Fibroblast of peridontal ligament (primary cell): ENCODE results near the gene MAPK1.
"Not testable (repeated sequence)": the region's sequence is repeated elsewhere in the genome, so short reads cannot be mapped to it uniquely, and the experiment has no call there.

Source experiments
- DNase-seq: peaks from one replicate; pipeline ENCODE4 v3.0.0-alpha.2; 2010; ENCODE audit errors: extremely low read depth

The MAPK1 gene

DNA sequence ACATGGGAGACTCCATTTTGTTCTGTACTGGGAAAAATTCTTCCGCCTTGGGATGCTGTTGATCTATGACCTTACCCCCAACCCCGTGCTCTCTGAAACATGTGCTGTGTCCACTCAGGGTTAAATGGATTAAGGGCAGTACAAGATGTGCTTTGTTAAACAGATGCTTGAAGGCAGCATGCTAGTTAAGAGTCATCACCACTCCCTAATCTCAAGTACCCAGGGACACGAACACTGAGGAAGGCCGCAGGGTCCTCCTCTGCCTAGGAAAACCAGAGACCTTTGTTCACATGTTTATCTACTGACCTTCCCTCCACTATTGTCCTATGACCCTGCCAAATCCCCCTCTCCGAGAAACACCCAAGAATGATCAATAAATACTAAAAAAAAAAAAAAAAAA lies 19.4 kb downstream of the MAPK1 start:
- not testable (repeated sequence) for DNase-seq

DNA sequence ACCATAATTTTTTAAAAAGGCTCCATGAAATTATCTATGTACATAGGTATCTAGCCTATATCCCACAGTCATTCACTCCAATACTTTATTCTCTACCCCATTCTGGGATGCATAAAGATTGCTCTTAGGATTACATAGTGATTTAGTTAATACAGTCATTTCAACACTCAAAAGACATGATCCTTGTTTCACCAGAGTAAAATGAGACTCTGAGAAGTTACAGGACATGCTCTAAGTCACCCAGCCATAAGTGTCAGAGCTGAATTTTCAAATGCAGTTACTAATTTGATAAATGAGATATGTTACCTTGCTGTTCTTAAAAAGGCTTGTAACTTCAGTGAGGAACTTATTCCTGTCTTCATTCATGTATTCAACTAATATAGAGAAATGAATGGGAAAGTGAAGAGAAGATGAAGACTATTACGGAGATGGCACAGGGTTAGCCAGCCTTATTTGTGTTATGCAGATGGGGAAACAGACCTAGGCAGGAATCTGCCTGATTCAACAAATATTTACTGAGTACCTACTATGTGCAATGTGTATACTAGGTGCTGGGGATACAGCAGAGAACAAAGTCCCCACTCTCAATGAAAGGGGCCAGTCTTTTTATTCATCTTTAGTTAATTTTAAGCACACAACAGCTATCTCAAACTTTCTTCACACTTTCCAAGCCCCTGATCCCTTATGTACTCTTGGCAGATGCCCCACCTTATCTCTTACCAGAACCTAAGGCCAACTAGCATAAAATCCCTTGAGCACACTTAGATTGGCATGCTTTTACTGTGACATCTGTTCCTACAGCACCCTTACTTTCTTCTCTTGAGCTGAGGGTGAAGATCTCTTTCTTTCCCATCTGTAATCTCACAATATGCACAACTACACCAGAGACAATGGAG lies 21.6 kb downstream of the MAPK1 start:
- no peak for DNase-seq

DNA sequence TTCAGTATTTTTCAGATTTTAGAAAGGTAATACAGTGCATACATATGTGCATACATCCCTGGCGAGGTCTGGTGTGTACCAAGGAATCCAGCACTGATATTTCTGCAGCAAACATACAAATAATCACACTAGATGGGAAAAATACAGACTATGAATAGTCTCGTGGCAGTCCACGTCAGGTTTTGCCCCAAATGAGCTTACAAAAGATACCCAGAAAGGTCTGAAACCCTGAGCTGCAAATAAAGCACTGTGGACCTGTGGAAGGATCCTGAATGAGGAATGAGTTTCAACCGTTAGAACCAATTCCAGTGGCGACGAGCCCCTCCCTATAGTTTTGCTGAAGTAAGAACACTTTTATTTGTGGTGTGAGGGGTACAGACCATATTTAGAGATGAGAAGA lies 24.5 kb downstream of the MAPK1 start:
- no peak for DNase-seq

DNA sequence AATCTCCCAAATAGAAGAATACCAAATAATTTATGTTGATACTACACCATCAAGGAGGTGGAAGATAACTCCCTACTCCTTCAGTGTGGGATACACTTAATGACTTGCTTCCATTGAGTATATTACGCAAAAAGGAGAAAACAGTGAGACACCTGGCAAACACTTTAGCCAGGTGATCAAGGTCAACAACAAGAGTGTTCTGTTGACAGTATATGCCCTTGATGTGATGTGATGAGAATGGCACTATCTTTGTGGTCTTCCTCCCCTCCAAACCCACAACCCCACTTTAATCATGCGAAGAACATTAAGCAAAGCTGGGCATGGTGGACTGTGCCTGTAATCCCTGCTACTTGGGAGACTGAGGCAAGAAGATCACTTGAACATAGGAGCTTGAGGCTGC lies 26.0 kb downstream of the MAPK1 start:
- DNase-seq: no peak

DNA sequence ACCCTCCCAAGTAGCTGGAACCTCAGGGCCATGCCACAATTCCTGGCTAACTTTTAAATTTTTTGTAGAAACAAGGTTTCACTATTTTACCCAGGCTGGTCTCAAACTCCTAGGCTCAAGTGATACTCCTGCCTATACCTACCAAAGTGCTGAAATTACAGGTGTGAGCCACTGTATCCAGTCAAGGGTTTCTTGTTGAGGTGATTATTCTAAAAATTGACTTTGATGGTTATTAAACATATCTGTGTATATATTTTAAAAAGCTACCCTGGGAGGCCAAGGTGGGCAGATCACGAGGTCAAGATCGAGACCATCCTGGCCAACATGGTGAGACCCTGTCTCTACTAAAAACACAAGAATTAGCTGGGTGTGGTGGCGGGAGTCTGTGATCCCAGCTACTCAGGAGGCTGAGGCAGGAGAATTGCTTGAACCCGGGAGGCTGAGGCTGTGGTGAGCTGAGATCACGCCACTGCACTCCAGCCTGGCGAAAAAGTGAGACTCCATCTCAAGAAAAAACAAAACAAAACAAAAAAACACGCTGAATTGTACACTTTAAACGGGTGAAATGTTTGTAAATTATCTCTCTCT lies 27.1 kb downstream of the MAPK1 start:
- DNase-seq: no peak

DNA sequence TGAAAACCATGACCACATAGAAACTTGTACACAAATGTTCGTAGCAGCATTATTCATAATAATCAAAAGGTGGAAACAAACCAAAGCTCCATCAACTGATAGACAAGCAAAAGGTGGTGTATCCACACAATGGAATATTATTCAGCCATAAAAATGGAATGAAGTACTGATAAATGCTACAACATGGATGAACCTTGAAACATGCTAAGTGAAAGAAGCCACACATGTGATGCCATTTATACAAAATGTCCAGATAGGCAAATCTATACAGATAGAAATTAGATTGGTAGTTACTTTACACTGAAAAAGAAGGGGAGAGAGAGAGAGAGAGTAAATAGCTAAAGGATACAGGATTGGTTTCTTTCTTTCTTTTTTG lies 27.7 kb downstream of the MAPK1 start:
- no peak for DNase-seq

DNA sequence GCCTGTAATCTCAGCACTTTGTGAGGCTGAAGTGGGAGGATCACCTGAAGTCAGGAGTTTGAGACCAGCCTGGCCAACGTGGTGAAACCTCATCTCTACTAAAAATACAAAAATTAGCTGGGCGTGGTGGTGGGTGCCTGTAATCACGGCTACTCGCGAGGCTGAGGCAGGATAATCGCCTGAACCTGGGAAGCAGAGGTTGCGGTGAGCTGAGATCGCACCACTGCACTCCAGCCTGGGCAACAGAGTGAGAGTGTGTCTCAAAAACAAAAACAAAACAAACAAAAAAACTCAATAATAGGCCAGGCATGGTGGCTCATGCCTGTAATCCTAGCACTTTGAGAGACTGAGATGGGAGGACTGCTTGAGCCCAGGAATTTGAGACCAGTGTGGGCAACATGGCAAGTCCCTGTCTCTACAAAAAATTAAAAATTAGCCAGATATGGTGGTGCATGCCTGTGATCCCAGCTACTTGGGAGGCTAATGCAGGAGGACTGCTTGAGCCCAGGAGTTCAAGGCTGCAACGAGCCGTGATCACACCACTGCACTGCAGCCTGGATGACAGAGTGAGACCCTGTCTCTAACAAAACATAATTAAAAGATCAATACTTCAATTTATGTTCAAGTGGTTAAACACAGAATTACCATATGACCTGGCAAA lies 28.2 kb downstream of the MAPK1 start:
- DNase-seq: not testable (repeated sequence)

DNA sequence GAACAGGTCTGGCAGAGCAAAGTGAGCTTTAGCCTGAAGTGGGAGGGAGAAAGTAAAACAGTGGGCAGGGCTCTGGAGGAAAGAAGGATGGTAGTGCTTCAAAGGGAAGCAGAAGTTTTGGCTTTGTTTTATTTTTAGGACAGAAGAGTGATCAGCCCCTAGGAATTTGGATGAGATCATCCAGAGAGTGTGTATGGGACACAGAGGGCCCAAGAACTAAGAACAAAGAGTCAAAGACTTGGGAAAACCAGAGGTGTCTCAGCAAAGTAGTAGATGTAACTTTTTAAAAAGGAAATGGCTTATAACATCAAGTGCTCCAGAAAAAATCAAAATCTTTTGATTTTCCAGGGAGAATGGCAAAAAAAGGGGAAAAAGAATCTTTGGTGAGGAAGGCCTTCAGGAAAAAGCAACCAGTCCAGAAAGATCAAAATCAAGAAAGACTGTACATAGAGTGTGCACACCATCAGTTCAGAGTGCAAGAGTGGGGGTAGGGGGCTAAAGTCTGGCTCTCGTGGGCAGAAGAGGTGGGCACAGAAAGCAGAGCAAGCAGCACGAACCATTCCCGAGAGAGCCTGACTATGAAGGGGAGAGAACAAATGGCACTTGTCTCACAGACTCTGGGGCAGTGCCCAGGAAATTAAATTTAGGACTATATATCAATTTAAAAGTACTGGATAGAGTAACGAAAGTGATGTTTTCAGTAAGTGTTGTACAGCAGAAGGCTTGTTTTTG lies 30.0 kb downstream of the MAPK1 start:
- DNase-seq: peak; percentile 86

DNA sequence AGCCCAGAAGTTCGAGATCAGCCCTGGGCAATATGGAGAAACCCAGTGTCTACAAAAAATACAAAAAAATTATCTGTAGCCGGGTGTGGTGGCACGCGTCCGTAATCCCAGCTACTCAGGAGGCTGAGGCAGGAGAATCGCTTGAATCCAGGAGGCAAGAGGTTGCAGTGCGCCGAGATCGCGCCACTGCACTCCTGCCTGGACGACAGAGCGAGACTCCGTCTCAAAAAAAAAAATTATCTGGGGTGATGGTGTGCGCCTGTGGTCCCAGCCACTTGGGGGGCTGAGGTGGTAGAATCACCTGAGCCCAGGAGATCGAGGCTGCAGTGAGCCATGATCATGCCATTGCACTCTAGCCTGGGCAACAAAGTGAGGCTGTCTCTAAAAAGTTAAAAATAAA lies 31.0 kb downstream of the MAPK1 start:
- not testable (repeated sequence) for DNase-seq

DNA sequence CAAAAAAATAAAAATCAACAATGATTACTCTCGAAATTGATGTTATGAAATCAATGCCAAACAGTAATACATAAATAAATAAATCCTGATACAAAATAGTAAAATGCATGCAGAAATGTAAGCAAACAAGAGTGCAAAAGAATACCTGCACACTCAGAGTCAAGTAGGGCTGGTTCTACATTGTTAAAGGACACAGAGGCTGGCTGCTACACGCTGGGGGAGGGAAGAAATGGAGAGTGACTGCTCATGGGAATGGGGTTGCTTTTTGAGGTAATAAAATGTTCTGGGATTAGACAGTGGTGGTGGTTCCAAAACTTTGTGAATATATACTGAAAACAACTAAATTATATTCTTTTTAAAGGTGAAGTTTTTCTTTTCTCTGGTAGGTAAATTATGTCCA lies 32.1 kb downstream of the MAPK1 start:
- no peak for DNase-seq

DNA sequence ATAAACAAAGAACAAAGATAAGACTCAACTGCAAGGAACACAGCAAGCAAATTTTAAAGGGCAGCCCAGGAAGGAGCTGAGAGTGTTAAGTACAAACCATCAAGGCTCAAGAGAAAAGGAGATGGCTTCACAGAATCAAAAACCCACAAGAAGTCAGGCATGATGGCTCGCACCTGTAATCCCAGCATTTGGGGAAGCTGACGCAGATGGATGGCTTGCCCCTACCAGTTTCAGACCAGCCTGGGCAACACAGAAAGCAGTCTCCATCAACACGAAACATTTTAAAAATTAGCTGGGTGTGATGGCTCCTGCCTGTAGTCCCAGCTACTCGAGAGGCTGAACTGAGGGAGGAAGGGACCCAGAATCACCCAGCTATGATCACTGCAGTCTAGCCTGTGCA lies 32.6 kb downstream of the MAPK1 start:
- DNase-seq: no peak

DNA sequence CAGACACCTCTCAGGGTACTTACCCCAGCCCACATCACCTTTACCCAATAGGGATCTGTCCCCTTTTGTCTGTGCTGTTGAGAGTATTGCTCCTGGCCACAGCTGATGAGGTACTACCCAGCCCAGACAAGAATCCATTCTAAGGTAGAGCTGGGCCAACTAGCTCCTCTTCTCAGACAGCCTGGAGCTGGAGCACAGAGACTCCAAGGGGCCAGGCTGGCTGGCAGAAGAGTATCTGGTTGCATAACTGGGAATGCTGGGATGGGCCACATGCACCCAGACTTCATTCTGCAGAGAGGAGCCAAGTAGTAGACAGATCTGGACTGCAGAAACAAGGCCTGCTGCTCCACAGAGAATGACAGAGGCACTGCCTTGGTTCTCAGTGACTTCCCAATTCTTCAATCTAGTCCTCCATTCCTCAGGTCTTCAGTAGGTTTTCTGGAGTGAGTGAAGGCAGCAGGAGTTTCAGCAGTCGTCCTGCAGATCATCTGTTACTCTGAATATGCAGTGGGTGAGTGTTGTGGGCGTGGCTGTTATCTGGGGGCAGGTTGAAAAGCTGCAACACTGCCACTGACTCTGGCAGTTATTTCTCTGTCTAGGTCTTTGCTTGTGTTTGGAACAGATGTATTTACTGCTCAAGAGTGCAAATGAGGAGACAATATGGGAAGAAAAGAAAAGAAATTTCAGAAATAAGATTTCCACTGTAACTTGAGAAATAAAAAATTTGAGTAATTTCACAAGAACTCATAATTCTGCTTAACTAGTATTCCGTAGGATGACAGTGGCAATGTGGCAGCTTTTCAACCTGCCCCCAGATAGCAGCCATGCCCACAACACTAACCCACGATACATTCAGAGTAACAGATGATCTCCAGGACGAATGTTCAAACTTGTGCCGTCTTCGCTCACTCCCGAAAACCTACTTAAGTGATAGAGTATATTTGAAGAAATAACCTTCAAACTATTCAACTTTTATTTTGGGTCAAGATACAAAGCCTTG lies 34.9 kb downstream of the MAPK1 start:
- peak; percentile 29 for DNase-seq

DNA sequence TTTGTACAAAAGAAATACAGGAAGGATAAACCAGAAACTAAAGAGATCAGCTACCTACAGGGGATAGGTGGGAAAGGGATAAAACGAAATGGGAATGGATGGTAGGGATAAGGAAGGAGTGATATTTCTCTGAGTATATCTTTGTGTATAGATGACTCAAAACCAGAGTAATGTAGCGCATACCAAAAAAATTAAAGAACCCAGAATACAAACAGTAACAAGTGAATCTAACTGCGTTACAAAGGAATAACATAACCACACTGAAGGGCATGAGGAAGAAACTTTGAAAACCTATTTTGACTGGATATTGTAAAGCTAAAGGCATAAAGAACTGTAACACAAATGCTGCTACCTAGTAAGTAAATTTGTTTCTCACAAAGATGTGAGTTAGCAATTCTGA lies 37.9 kb downstream of the MAPK1 start:
- DNase-seq: peak; percentile 45

DNA sequence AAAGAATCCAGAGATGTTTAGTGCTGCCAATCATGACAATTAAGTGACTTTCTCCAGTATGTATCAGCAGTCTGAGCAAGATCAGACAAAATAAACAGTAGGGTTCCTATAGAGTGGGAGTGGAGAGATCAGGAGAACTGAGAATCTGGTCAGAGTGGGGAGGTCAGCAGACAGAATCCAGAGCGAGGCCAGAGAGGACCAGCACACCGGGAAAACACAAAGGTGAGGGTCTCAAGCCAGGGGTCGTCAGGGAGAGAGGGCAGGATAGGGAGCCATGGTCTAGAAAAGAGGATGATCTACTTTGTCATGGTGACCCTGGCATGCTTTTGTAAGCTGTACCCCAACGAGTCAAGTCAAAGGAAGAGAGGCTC lies 39.2 kb downstream of the MAPK1 start:
- DNase-seq: no peak

DNA sequence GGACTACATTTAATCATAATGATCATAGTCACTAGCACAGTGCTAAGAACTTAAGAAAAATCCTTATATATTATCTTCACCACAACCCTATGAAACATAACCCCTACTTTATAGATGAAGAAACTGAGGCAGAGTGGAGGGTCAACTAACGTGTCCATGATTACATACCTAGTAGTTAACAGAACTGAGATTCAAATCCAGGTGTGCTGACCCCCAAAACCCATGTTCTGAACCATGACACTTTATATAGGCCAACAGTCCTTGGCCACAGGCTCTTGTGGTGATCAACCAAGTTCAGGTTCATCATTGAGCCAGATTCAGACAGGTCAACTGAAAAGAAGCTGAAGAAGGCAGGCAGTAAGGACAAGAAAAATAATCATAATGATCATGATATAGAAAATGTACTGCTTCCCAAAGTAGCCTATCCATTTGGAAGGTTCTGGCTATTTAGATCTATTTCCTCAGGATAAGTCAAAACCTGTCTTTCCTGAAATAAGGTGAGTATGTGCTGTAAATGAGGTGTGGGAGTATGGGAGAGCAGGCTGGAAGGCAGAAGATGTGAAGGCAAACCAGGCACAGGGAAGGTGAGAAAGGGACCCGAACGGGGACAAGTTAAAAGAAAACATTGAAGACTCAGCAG lies 39.7 kb downstream of the MAPK1 start:
- no peak for DNase-seq

DNA sequence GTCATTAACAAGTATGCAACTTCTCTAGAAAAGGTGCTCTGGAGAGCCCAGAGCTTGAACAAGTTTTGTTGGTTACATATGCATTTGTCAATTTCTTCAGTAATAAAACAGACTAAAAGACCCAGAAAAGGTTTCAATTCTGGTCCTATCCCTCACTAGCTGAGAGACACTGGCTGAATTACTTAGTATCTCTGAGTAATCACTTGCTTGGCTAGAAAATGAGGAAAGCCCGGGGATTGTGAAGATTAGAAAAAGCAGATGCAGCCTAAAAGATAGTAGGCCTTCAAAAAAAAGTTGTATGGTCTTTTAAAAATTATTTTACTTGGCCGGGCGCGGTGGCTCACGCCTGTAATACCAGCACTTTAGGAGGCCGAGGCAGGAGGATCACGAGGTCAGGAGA lies 41.2 kb downstream of the MAPK1 start:
- DNase-seq: no peak

DNA sequence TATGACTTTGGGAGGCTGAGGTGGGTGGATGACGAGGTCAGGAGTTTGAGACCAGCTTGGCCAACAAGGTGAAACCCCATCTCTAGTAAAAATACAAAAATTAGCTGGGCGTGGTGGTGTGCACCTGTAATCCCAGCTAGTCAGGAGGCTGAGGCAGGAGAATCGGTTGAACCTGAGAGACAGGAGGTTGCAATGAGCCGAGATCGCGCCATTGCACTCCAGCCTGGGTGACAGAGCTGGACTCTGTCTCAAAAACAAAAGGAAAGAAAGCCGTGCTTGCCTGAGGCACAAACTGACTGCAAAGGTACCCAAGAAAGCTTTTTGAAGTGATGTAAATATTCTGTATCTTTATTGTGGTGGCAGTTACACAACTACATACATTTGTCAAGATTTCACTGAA lies 42.5 kb downstream of the MAPK1 start:
- DNase-seq: not testable (repeated sequence)

DNA sequence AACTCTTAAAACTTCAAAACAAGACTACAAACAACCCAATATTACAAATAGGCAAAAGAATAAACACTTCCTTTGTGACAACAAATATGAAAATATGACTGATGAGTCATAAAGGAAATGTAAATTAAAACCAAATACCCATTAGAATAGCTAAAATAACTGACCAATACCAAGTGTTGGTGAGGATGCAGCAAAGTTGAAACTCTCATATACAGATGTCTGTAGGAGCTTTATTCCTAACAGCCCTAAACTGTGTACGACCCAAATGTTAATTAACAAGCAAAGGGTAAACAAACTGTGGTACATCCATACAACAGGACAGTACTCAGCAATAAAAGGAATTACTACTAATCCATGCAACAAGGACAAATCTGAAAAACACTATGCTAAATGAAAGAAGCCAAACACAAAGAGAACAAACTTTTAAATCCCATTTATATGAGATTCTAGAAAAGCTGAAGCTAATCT lies 43.0 kb downstream of the MAPK1 start:
- no peak for DNase-seq

DNA sequence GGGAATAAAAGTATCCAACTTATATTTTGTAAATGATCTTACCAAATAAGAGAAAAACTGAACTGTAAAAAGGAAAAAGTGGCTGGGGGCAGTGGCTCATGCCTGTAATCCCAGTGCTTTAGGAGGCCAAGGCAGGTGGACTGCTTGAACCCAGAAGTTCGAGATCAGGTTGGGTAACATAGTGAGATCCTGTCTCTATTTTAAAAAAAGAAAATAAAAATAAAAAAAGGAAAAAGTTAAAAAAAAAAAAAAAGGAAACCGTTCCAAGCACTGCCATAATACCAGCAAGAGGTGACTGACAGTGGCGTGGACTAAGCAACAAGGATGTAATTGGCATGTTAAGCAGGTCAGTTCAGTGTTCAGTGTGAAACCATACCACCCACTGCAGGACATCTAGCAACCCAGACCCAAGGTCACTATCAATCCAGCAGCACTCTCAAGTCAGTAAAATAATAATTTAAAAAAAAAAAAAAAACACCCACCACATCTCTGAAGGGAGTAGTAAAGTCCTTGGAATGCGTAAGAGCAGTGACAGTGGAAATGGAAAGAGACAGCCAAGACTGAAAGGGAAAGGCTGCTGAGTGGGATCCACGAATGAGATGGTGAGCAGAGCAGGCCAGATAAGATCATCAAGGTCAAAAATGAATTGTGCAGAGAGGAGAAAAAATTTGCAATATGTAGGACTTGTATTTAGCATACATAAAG lies 43.6 kb downstream of the MAPK1 start:
- DNase-seq: peak; percentile 25
